Measurements from ENCODE around the gene FOXP1.

GRCh38 chr3:70992131-70992530 is 591.4 kb downstream of the FOXP1 start:
- TF ChIP-seq CTCF (IDR thresholded peaks at IDR 0.05): no peak
- no peak for TF ChIP-seq POLR2AphosphoS5 (IDR thresholded peaks at IDR 0.05)
- no peak for TF ChIP-seq POLR2A (IDR thresholded peaks at IDR 0.05)
